Measurements from ENCODE around the gene AATF.

AATF gene

DNA sequence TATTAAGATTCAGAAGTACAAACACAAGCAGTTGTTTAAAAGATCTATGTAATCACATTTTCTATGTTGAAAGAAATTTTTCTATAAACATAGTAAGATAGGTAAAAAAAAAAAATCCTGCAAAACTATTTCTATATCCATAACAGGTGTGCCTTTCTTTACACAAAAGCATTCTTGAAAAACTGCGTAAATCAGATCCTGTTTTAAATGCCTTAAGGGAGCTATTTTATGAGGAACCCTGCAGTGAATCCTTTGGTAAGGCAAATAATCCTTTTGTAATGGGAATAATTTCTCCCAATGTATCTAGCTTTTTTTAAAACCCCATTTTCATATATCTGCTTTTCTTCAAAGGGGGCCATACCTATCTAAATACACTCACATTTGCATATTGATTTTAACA, 157.3 kb downstream of the AATF start:
- H2AFZ ChIP-seq (ENCODE audit: low read length): no peak overlapping the region
- no peak overlapping the region for H3K27ac ChIP-seq (ENCODE audit: low read length)
- H3K9me3 ChIP-seq (replicated peaks; ENCODE audit: insufficient read depth, low read length): no peaks in the 10 kb centered on the region
- H3K27me3 ChIP-seq (replicated peaks; ENCODE audit: insufficient read depth, low read length): no peaks in the 10 kb centered on the region
- TF ChIP-seq EZH2 (optimal IDR thresholded peaks at IDR 0.05; ENCODE audit: low read depth, low read length) (no peak), CTCF (IDR thresholded peaks at IDR 0.05; ENCODE audit: low read length) (no peak), EZH2phosphoT487 (IDR thresholded peaks at IDR 0.05; ENCODE audit: low read length) (no peak)
- no peaks in the 10 kb centered on the region for H3K36me3 ChIP-seq (replicated peaks; ENCODE audit: insufficient read depth, low read length)
- no peaks in the 10 kb centered on the region for H3F3A ChIP-seq (ENCODE audit: insufficient read depth, low read length)
- no peaks in the 10 kb centered on the region for H4K20me1 ChIP-seq (ENCODE audit: insufficient read depth, low read length)
- no peaks in the 10 kb centered on the region for H3K79me2 ChIP-seq (ENCODE audit: low read length)
- DNase-seq: no peak
- no peaks in the 10 kb centered on the region for H3K9me2 ChIP-seq (replicated peaks; ENCODE audit: insufficient read depth, low read length)
- H3K9ac ChIP-seq (ENCODE audit: low read length): no peak overlapping the region
- 0 out of 2 replicates have a peak, but pooled peaks cover under 1% of the 10 kb centered on the region for H3K4me1 ChIP-seq (ENCODE audit: low read length)
- no peak overlapping the region for H3K4me2 ChIP-seq (ENCODE audit: low read depth, low read length)
- H3K4me3 ChIP-seq (ENCODE audit: low read length): no peak overlapping the region
